ENCODE data around the gene SLC66A1.
"Not testable (repeated sequence)": the region's sequence is repeated elsewhere in the genome, so short reads cannot be mapped to it uniquely, and the experiment has no call there.

Gene SLC66A1, protein sequence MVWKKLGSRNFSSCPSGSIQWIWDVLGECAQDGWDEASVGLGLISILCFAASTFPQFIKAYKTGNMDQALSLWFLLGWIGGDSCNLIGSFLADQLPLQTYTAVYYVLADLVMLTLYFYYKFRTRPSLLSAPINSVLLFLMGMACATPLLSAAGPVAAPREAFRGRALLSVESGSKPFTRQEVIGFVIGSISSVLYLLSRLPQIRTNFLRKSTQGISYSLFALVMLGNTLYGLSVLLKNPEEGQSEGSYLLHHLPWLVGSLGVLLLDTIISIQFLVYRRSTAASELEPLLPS

DNA sequence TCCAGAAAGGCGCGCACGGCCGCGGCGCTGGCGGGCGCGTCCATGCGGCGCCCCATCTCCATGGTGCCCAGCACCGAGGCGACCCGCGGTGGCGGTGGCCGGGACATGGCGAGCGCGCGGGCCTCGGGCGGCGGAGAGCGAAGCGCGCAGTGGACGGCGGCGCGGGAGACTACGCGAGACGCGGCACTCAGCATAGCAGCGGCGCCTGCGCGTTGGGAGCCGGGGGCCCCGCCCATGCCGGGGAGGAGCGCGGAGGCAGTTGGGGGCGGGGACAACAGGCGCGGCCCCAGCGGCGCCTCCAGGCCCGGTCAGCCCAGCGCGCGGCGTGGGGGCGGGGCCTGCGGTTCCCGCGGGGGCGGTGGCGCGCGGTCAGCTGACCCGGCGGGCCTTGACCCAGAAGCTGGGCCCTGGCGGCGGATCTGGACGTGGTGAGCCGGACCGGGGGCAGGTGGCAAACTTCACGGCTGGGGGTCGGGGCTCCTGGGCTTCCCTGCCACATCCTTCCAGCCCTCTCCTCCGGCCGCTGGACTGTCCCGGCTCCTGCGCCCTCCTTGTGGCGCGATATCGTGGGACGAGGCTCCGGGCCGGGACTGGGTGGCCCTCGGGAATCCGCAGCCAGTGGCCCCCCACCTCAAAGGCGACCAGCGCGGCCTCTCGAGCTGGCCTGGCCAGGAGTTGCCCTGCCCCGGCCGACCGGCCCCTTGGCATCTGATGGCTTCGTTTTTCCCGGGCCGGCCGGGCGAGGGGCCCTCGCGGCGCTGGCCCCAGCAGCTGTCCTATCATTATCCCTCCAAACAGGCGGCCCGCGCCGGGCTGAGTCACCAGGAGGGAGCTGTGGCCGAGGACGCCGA lies at the start of gene SLC66A1, which contains the start of gene AKR7A2:
Gene SLC66A1 (plus strand): TSS at position 396 of the 851 bp plus-strand sequence. CDS start 5,352 bp downstream, outside the sequence.
Gene AKR7A2 (minus strand): TSS at position 214 of the 851 bp plus-strand sequence. CDS start 20 bp downstream, at position 194.
- peaks cover 23% of the 10 kb centered on the region for H3K4me1 ChIP-seq (ENCODE audit: insufficient read depth, low read length)
- H3K9me3 ChIP-seq (ENCODE audit: low read length) = no peaks in the 10 kb centered on the region
- H3K27me3 ChIP-seq (ENCODE audit: insufficient read depth, low read length) = no peaks in the 10 kb centered on the region
- H3K4me3 ChIP-seq (ENCODE audit: low read length) = peak within 1 kb of the TSS; percentile 85
- peak within 1 kb of the TSS; percentile 80 for H2AFZ ChIP-seq (ENCODE audit: low read depth, low read length)
- peaks cover 20% of the 10 kb centered on the region for H3K36me3 ChIP-seq (ENCODE audit: insufficient read depth, low read length)

GRCh38 chr1:19262744-19263143 lies 49.4 kb upstream of the SLC66A1 start:
- Histone ChIP-seq H3K4me3 (ENCODE audit: low read length) (no peak overlapping the region), H3K9me3 (ENCODE audit: low read length) (no peaks in the 10 kb centered on the region), H3K27me3 (ENCODE audit: insufficient read depth, low read length) (no peaks in the 10 kb centered on the region), H2AFZ (ENCODE audit: low read depth, low read length) (no peak overlapping the region), H3K4me1 (ENCODE audit: insufficient read depth, low read length) (no peaks in the 10 kb centered on the region), H3K36me3 (ENCODE audit: insufficient read depth, low read length) (peaks cover 28% of the 10 kb centered on the region)

GRCh38 chr1:19268445-19268844 lies 43.7 kb upstream of the SLC66A1 start:
- no peaks in the 10 kb centered on the region for H3K4me1 ChIP-seq (ENCODE audit: insufficient read depth, low read length)
- H3K36me3 ChIP-seq (ENCODE audit: insufficient read depth, low read length) = peaks cover 8% of the 10 kb centered on the region
- no peaks in the 10 kb centered on the region for H3K27me3 ChIP-seq (ENCODE audit: insufficient read depth, low read length)
- H2AFZ ChIP-seq (ENCODE audit: low read depth, low read length) = no peak overlapping the region
- no peak overlapping the region for H3K4me3 ChIP-seq (ENCODE audit: low read length)
- no peaks in the 10 kb centered on the region for H3K9me3 ChIP-seq (ENCODE audit: low read length)

- H3K27me3 ChIP-seq (ENCODE audit: insufficient read depth, low read length); H3K9me3 ChIP-seq (ENCODE audit: low read length); H3K4me3 ChIP-seq (ENCODE audit: low read length); H2AFZ ChIP-seq (ENCODE audit: low read depth, low read length); H3K4me1 ChIP-seq (ENCODE audit: insufficient read depth, low read length): not testable (repeated sequence)
- peaks cover 13% of the 10 kb centered on the region for H3K36me3 ChIP-seq (ENCODE audit: insufficient read depth, low read length)
These were observed 42.4 kb upstream of the SLC66A1 start for GRCh38 chr1:19269427-19270342.

GRCh38 chr1:19270343-19270730 lies 41.8 kb upstream of the SLC66A1 start:
- not testable (repeated sequence) for H2AFZ ChIP-seq (ENCODE audit: low read depth, low read length); H3K4me1 ChIP-seq (ENCODE audit: insufficient read depth, low read length); H3K9me3 ChIP-seq (ENCODE audit: low read length); H3K27me3 ChIP-seq (ENCODE audit: insufficient read depth, low read length); H3K4me3 ChIP-seq (ENCODE audit: low read length)
- peaks cover 13% of the 10 kb centered on the region for H3K36me3 ChIP-seq (ENCODE audit: insufficient read depth, low read length)

- Histone ChIP-seq H3K4me1 (ENCODE audit: insufficient read depth, low read length) (no peaks in the 10 kb centered on the region), H3K4me3 (ENCODE audit: low read length) (no peak overlapping the region), H3K9me3 (ENCODE audit: low read length) (no peaks in the 10 kb centered on the region), H2AFZ (ENCODE audit: low read depth, low read length) (no peak overlapping the region), H3K27me3 (ENCODE audit: insufficient read depth, low read length) (no peaks in the 10 kb centered on the region), H3K36me3 (ENCODE audit: insufficient read depth, low read length) (peaks cover 8% of the 10 kb centered on the region)
These were observed 40.1 kb upstream of the SLC66A1 start for GRCh38 chr1:19272064-19272463.

GRCh38 chr1:19273106-19273843 lies 38.9 kb upstream of the SLC66A1 start:
- H3K27me3 ChIP-seq (ENCODE audit: insufficient read depth, low read length) = no peaks in the 10 kb centered on the region
- no peak overlapping the region for H3K4me3 ChIP-seq (ENCODE audit: low read length)
- H3K4me1 ChIP-seq (ENCODE audit: insufficient read depth, low read length) = no peaks in the 10 kb centered on the region
- H3K9me3 ChIP-seq (ENCODE audit: low read length) = no peaks in the 10 kb centered on the region
- H2AFZ ChIP-seq (ENCODE audit: low read depth, low read length) = no peak overlapping the region
- peaks cover 5% of the 10 kb centered on the region for H3K36me3 ChIP-seq (ENCODE audit: insufficient read depth, low read length)

DNA sequence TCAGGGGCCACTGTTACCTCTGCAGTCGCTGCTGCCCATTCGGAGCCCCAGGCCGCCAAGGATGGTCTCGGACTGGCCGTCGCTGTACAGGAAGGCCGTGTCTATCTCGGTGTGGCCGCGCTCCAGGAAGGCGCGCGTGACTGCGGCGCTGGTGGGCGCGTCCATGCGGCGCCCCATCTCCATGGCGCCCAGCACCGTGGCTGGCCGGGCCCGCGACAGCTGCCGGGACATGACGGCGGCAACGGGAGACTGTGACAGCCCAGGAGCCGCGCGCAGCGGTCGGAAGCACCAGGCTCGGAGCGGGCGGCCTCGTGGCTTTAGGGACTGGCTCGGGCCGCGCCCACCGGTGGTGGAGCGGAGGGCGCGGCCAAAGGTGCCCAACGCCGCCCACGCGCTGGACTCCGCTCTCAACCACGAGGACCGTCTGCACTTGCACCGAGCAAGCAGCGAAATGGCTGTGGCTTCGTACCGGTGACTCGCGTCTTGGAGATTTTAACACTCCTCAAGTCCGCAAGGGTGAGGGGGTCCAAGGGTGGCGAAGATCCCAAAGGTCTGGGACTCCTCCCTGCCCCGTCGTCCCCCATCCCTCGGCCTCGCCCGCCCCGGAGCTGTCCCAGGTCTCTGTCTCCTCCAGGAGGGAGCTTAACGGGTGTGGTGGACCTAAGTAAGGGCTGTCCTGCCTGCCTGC lies 38.1 kb upstream of the SLC66A1 start:
- not testable (repeated sequence) for H3K36me3 ChIP-seq (ENCODE audit: insufficient read depth, low read length); H3K27me3 ChIP-seq (ENCODE audit: insufficient read depth, low read length); H3K9me3 ChIP-seq (ENCODE audit: low read length); H2AFZ ChIP-seq (ENCODE audit: low read depth, low read length); H3K4me3 ChIP-seq (ENCODE audit: low read length); H3K4me1 ChIP-seq (ENCODE audit: insufficient read depth, low read length)

DNA sequence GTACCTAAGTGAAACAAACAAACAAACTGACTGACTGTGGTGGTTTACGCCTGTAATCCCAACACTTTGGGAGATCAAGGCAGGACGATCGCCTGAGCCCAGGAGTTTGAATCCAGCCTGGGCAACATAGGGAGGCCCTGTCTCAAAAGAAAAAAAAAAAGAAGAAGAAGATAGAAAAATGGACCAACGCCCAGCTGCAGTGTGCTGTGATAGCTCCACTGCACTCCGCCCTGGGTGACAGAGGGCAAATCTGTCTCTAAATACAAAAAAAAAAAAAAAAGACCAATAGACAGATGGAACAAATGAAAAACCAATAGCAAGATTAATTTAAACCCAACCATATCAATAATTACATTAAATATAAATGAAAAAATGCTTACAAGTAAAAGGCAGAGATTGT lies 37.5 kb upstream of the SLC66A1 start:
- H3K36me3 ChIP-seq (ENCODE audit: insufficient read depth, low read length) = peaks cover 5% of the 10 kb centered on the region
- no peaks in the 10 kb centered on the region for H3K4me1 ChIP-seq (ENCODE audit: insufficient read depth, low read length)
- H3K27me3 ChIP-seq (ENCODE audit: insufficient read depth, low read length) = no peaks in the 10 kb centered on the region
- H3K9me3 ChIP-seq (ENCODE audit: low read length) = no peaks in the 10 kb centered on the region
- H3K4me3 ChIP-seq (ENCODE audit: low read length) = no peak overlapping the region
- H2AFZ ChIP-seq (ENCODE audit: low read depth, low read length) = no peak overlapping the region

- Histone ChIP-seq H3K36me3 (ENCODE audit: insufficient read depth, low read length) (peaks cover 11% of the 10 kb centered on the region), H3K4me3 (ENCODE audit: low read length) (no peak overlapping the region), H3K4me1 (ENCODE audit: insufficient read depth, low read length) (no peaks in the 10 kb centered on the region), H3K27me3 (ENCODE audit: insufficient read depth, low read length) (no peaks in the 10 kb centered on the region), H2AFZ (ENCODE audit: low read depth, low read length) (no peak overlapping the region), H3K9me3 (ENCODE audit: low read length) (no peaks in the 10 kb centered on the region)
These were observed 28.2 kb upstream of the SLC66A1 start for GRCh38 chr1:19283891-19284290.

DNA sequence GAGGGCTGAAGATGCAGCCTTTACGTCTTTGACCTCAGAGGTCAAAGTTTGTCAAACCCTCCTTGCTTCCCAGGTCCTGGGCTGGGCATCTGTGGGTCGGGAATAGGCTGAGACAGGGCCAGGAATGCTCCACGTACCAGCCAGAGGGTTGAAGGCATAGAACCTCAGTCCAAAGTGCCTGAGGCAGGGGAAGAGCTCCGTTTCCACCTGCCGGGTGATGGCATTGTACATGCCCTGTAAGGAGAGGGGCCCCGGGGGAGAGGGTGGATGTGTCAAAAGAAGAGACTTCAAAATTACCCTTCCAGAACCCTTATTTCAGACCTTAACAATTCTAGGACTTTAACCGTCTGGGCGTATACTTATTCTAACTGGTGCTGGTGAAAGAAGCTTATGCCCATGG lies 27.2 kb upstream of the SLC66A1 start:
- Histone ChIP-seq H3K4me3 (ENCODE audit: low read length) (no peak overlapping the region), H2AFZ (ENCODE audit: low read depth, low read length) (no peak overlapping the region), H3K27me3 (ENCODE audit: insufficient read depth, low read length) (no peaks in the 10 kb centered on the region), H3K9me3 (ENCODE audit: low read length) (no peaks in the 10 kb centered on the region), H3K36me3 (ENCODE audit: insufficient read depth, low read length) (peaks cover 11% of the 10 kb centered on the region), H3K4me1 (ENCODE audit: insufficient read depth, low read length) (no peaks in the 10 kb centered on the region)

DNA sequence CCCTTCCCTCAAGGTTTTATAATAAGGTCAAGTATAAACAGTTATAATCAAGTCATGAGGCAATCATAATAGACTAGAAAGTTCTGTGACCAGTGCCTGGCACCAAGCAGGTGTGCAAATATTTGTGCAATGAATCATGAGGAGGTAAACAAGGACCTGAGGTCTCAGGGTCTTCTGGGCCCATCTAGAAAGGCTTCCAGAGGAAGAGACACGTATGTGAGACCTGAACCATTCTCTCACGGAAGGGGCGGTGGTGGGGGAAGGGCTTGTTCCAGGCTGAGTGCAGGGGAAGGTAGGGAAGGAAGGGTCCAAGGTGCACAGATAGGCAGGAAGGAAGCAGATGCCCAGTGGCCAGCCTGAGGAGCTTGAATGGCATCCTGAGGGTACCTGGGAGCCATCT lies 26.8 kb upstream of the SLC66A1 start:
- not testable (repeated sequence) for H2AFZ ChIP-seq (ENCODE audit: low read depth, low read length); H3K9me3 ChIP-seq (ENCODE audit: low read length); H3K4me1 ChIP-seq (ENCODE audit: insufficient read depth, low read length); H3K27me3 ChIP-seq (ENCODE audit: insufficient read depth, low read length); H3K4me3 ChIP-seq (ENCODE audit: low read length); H3K36me3 ChIP-seq (ENCODE audit: insufficient read depth, low read length)
